Endodermal cell (in vitro differentiated cells): ENCODE measurements around the gene MEGF8. TPM values are rescaled to one million over a fixed set of nuclear protein-coding genes. Genes with fewer than 3 reads are reported as not detected.
A peak's percentile ranks its signal among the peaks of the same experiment; 100 is the strongest.

Experiments used
- DNase-seq: peaks from one replicate; pipeline ENCODE4 v3.0.0-alpha.2; 2017
- H3K27ac ChIP-seq: 2 replicates; pipeline ENCODE4 v1.5.1; 2013; ENCODE audit warnings: mild to moderate bottlenecking, low read depth, low read length, moderate library complexity
- H3K27me3 ChIP-seq: 2 replicates; pipeline ENCODE4 v1.6.1; 2013; ENCODE audit warnings: mild to moderate bottlenecking, low read length, moderate library complexity; ENCODE audit not compliant: insufficient read depth, control insufficient read depth, poor library complexity, severe bottlenecking
- H3K36me3 ChIP-seq: 2 replicates; pipeline ENCODE4 v1.7.0; 2013; ENCODE audit warnings: mild to moderate bottlenecking, low read length, moderate library complexity; ENCODE audit not compliant: control insufficient read depth, insufficient read depth
- H3K4me1 ChIP-seq: one replicate; pipeline ENCODE4 v1.7.0; 2013; ENCODE audit warnings: low read length; ENCODE audit not compliant: control insufficient read depth, insufficient read depth
- H3K4me3 ChIP-seq: 2 replicates; pipeline ENCODE4 v1.5.1; 2013; ENCODE audit warnings: mild to moderate bottlenecking, low read length, moderate library complexity
- H3K9ac ChIP-seq: 2 replicates; pipeline ENCODE4 v1.6.1; 2013; ENCODE audit warnings: mild to moderate bottlenecking, low read length, moderate library complexity; ENCODE audit not compliant: poor library complexity, severe bottlenecking; ENCODE audit errors: extremely low read depth
- H3K9me3 ChIP-seq: 2 replicates; pipeline ENCODE4 v1.6.1; 2013; ENCODE audit warnings: mild to moderate bottlenecking, low read length, moderate library complexity; ENCODE audit not compliant: control insufficient read depth
- H3K27ac Mint-ChIP-seq: 2 replicates; pipeline ENCODE4 v1.8.0; 2020; ENCODE audit warnings: mixed read lengths
- H3K27me3 Mint-ChIP-seq: 2 replicates; pipeline ENCODE4 v1.8.0; 2021; ENCODE audit warnings: mild to moderate bottlenecking, mixed read lengths; ENCODE audit not compliant: insufficient read depth
- H3K36me3 Mint-ChIP-seq: 2 replicates; pipeline ENCODE4 v1.8.0; 2020; ENCODE audit warnings: low read depth, mixed read lengths
- H3K4me1 Mint-ChIP-seq: 2 replicates; pipeline ENCODE4 v1.8.0; 2020; ENCODE audit warnings: mixed read lengths
- H3K4me3 Mint-ChIP-seq: 2 replicates; pipeline ENCODE4 v1.8.0; 2020; ENCODE audit warnings: mild to moderate bottlenecking, moderate library complexity, mixed read lengths
- H3K9me3 Mint-ChIP-seq: 2 replicates; pipeline ENCODE4 v1.8.0; 2020; ENCODE audit warnings: mild to moderate bottlenecking, mixed read lengths
- CTCF ChIP-seq: fragments of 200-600 bp; sonication (generic); conservative IDR thresholded peaks from 2 replicates; pipeline ENCODE4 v1.5.0; 2021; ENCODE audit warnings: antibody characterized with exemption, mild to moderate bottlenecking
- WGBS, 2 experiments: methylation state at CpG; one replicate each; pipeline versions ENCODE4 v1.1.5 to v1.1.7; 2013; ENCODE audit warnings: missing lambda C conversion rate in 2 of 2, mixed read lengths in 1 of 2; ENCODE audit not compliant: insufficient coverage in 1 of 2, insufficient read length in 1 of 2; 5-methylcytosine and 5-hydroxymethylcytosine counted together
- total RNA-seq, 2 donors: library from RNA; stranded (reverse); fragmentation: NEBNext Ultra II Directional in 1 of 2; extraction: Animal tissue kit (Norgen Biotek cat#: 25700) in 1 of 2; gene quantifications; 2 replicates in 1 of 2; 3 replicates in 1 of 2; pipeline ENCODE4 v1.2.1, GENCODE V29; 2021

MEGF8 gene
- total RNA-seq, 2 donors from 2014 or later, result 48.0 to 51.4 TPM

- 6 to 9% methylated on average over 21 to 36 of the region's 38 CpGs for WGBS, 2 experiments
Observed at GRCh38 chr19:42324655-42325307, 654 bp upstream of the MEGF8 start.

GRCh38 chr19:42325896-42326771, 699 bp downstream of the MEGF8 start:
- H3K4me1 Mint-ChIP-seq, result peaks cover 3% of the 10 kb centered on the region
- Histone ChIP-seq H3K4me3 (peak overlapping the region; percentile 96), H3K9me3 (no peaks in the 10 kb centered on the region), H3K36me3 (no peaks in the 10 kb centered on the region), H3K27ac (no peak overlapping the region), H3K27me3 (peaks cover 38% of the 10 kb centered on the region), H3K4me1 (no peaks in the 10 kb centered on the region), H3K9ac (peak overlapping the region; percentile 66)
- peak; percentile 82 for DNase-seq
- no peaks in the 10 kb centered on the region for H3K9me3 Mint-ChIP-seq
- H3K4me3 Mint-ChIP-seq, result peak overlapping the region; percentile 79
- no peaks in the 10 kb centered on the region for H3K36me3 Mint-ChIP-seq
- TF ChIP-seq CTCF, result peak; percentile 59
- peak overlapping the region; percentile 55 for H3K27ac Mint-ChIP-seq
- H3K27me3 Mint-ChIP-seq, result peaks cover 41% of the 10 kb centered on the region
- 7 to 12% methylated on average over 25 to 37 of the region's 37 CpGs for WGBS, 2 experiments

More at GRCh38 chr19:42324655-42325307, 654 bp upstream of the MEGF8 start:
- Histone ChIP-seq H3K9me3 (no peaks in the 10 kb centered on the region), H3K4me1 (no peaks in the 10 kb centered on the region), H3K36me3 (no peaks in the 10 kb centered on the region), H3K9ac (no peak overlapping the region), H3K27ac (no peak overlapping the region), H3K27me3 (peaks cover 49% of the 10 kb centered on the region), H3K4me3 (peak overlapping the region; percentile 80)
- Mint-ChIP-seq H3K9me3 (no peaks in the 10 kb centered on the region), H3K36me3 (no peaks in the 10 kb centered on the region), H3K4me3 (peak overlapping the region; percentile 79), H3K27me3 (peaks cover 54% of the 10 kb centered on the region), H3K4me1 (peaks cover 3% of the 10 kb centered on the region), H3K27ac (peak overlapping the region; percentile 70)
- peak; percentile 90 for TF ChIP-seq CTCF
- peak; percentile 73 for DNase-seq

GRCh38 chr19:42326969-42327368, 1.5 kb downstream of the MEGF8 start:
- peak overlapping the region; percentile 96 for H3K4me3 ChIP-seq
- peaks cover 3% of the 10 kb centered on the region for H3K4me1 Mint-ChIP-seq
- no peak for DNase-seq
- no peaks in the 10 kb centered on the region for H3K36me3 Mint-ChIP-seq
- no peak overlapping the region for H3K27ac Mint-ChIP-seq
- H3K4me3 Mint-ChIP-seq, result peak overlapping the region; percentile 79
- H3K9me3 Mint-ChIP-seq, result no peaks in the 10 kb centered on the region
- peaks cover 31% of the 10 kb centered on the region for H3K27me3 ChIP-seq
- H3K9me3 ChIP-seq, result no peaks in the 10 kb centered on the region
- no peak overlapping the region for H3K9ac ChIP-seq
- no peaks in the 10 kb centered on the region for H3K36me3 ChIP-seq
- H3K27me3 Mint-ChIP-seq, result peaks cover 33% of the 10 kb centered on the region
- no peak overlapping the region for H3K27ac ChIP-seq
- H3K4me1 ChIP-seq, result no peaks in the 10 kb centered on the region
- no peak for TF ChIP-seq CTCF
